IPS-18a (cell line): ENCODE results near the gene MAP2.

ENCODE experiments used
- H3K27ac ChIP-seq: one replicate; pipeline ENCODE4 v1.5.1; 2013; ENCODE audit warnings: low read length
- H3K27me3 ChIP-seq: one replicate; pipeline ENCODE4 v1.6.1; 2013; ENCODE audit warnings: mild to moderate bottlenecking, low read length; ENCODE audit not compliant: control insufficient read depth, insufficient read depth
- H3K36me3 ChIP-seq: one replicate; pipeline ENCODE4 v1.6.1; 2013; ENCODE audit warnings: low read depth, low read length; ENCODE audit not compliant: control insufficient read depth
- H3K4me1 ChIP-seq: one replicate; pipeline ENCODE4 v1.6.1; 2013; ENCODE audit warnings: low read depth, low read length; ENCODE audit not compliant: control insufficient read depth
- H3K4me3 ChIP-seq: one replicate; pipeline ENCODE4 v1.5.1; 2013; ENCODE audit warnings: low read length
- H3K9ac ChIP-seq: one replicate; pipeline ENCODE4 v1.6.1; 2013; ENCODE audit warnings: mild to moderate bottlenecking, low read length, moderate library complexity
- H3K9me3 ChIP-seq: one replicate; pipeline ENCODE4 v1.6.1; 2013; ENCODE audit warnings: low read depth, low read length; ENCODE audit not compliant: control insufficient read depth

MAP2 gene

DNA sequence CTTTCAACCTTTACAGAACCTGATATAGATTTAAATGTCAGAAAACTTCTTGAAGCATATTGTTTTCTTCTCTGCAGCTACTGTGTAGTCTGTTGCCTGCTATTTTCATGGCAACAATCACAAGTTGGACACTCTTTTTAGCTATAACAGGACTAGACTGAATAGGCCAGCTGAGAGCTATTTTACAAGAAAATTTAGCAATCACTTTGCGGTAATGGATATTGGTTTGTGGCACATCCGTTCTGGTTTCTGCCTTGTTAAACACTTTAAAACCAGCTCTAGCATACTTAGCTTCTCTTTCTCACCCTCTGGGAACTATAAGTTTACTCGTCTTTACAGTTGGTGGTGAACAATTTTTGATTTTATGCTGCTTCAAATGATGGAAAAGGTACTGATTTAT is 125.7 kb downstream of the MAP2 start:
- Histone ChIP-seq H3K36me3 (no peaks in the 10 kb centered on the region), H3K4me1 (no peaks in the 10 kb centered on the region), H3K27ac (no peak overlapping the region), H3K27me3 (no peaks in the 10 kb centered on the region), H3K9me3 (no peaks in the 10 kb centered on the region), H3K4me3 (no peak overlapping the region), H3K9ac (no peak overlapping the region)

DNA sequence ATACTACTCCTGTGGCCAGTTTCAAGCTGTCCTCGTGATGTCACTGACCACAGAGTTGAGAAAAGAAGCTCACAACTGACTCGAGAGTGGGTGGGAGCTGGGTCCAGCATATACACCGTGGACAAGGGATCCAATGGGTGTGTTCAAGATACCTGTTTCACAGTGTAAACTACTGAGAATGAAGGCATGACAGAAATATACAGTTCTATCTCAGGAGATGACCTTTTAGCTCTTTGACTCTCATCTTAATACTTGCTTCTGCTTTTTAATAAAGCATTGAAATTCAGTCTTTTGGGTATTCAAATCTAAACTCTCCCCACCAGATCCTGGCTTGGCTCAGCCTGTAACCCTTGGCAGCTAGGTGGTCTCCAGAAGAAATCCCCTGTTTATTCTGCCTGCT is 130.1 kb downstream of the MAP2 start:
- no peaks in the 10 kb centered on the region for H3K4me1 ChIP-seq
- no peak overlapping the region for H3K9ac ChIP-seq
- H3K27ac ChIP-seq = no peak overlapping the region
- H3K4me3 ChIP-seq = no peak overlapping the region
- no peaks in the 10 kb centered on the region for H3K36me3 ChIP-seq
- no peaks in the 10 kb centered on the region for H3K27me3 ChIP-seq
- H3K9me3 ChIP-seq = no peaks in the 10 kb centered on the region

DNA sequence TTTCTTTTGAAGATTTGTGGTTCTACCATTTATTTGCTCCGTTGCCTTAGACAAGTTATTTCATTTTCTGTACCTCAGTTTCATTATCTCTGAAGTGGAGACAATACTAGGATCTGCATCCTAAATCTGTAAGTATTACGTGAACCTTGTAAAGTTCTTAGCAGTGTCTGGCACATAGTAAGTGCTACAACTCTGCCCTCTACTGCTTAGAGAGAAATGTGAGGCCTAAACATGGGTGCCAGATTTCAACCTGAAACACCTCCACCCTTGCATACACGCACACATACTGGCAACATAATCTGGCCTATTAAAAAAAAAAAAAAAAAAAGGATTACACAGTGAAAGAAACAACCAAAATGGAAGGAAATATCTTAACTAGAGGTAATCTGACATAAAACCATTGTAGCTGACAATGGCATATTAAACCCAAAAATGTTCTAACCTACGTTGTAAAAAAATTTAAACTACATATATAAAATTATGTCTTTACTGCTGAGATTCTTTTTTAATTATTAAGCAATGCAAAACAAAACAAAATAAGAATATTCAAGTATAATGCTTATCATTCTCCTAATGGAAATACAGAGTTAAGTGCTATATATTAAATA is 132.6 kb downstream of the MAP2 start:
- H3K36me3 ChIP-seq = no peaks in the 10 kb centered on the region
- no peak overlapping the region for H3K27ac ChIP-seq
- H3K4me3 ChIP-seq = no peak overlapping the region
- no peaks in the 10 kb centered on the region for H3K9me3 ChIP-seq
- no peaks in the 10 kb centered on the region for H3K27me3 ChIP-seq
- H3K4me1 ChIP-seq = no peaks in the 10 kb centered on the region
- H3K9ac ChIP-seq = no peak overlapping the region

DNA sequence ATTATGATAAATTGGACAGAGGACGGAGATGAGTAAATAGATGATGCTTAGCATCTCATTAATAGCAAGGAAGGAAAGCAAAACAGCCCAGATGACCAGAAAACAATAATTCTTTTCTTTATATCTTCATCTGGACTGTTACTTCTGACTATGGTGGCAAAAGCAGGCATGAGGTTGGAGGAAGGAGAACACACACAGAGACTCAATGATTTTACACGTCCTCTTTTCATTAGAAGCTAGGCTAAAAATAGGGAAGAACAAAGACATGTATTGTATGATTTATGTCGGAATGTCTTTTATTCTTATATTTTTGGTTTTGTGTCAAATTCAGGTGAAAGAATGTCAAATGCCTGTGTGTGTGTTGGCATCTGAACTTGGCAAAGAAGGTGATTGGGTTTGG is 137.1 kb downstream of the MAP2 start:
- Histone ChIP-seq H3K9me3 (no peaks in the 10 kb centered on the region), H3K27me3 (no peaks in the 10 kb centered on the region), H3K9ac (no peak overlapping the region), H3K27ac (no peak overlapping the region), H3K4me3 (no peak overlapping the region), H3K36me3 (no peaks in the 10 kb centered on the region), H3K4me1 (no peaks in the 10 kb centered on the region)

DNA sequence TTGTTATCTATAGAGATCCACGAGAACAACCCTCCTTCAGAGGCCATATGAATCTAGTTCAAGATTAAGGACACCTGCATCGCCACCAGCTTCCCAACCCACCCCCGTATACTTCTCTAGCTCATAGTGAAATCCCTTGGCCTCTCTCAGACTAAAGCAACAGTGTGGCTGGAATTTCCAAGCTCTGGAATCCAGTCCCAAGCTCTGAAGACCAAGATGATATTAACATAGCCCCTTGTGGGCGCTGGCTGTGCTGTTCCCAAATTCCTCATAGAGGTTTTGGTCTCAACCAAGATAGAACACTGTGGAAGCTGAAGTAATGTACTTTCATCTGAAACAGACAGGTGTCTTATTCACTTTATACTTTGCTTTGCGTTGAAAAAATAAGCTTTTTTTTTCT is 139.6 kb downstream of the MAP2 start:
- H3K36me3 ChIP-seq = no peaks in the 10 kb centered on the region
- no peaks in the 10 kb centered on the region for H3K27me3 ChIP-seq
- H3K4me3 ChIP-seq = no peak overlapping the region
- H3K9ac ChIP-seq = no peak overlapping the region
- no peaks in the 10 kb centered on the region for H3K4me1 ChIP-seq
- no peaks in the 10 kb centered on the region for H3K9me3 ChIP-seq
- no peak overlapping the region for H3K27ac ChIP-seq

DNA sequence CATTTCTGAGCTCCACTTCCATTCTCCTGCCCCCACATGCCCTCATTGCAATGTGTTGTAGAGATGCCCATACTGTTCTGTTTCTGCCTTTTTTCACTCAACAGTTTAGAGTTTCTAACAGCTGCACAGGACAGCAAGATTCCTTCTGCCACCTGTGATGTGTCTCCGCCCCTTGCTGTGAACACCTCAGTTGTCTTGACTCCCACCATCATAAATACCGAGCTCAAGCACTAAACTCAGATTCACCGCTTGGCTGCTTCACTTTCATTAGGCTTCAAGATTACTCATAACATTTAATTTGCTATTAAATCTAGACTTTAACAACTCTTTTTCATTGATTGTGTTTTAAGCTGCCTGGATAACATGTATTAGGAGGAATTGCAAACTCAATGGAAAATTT is 141.0 kb downstream of the MAP2 start:
- H3K4me1 ChIP-seq = no peaks in the 10 kb centered on the region
- no peak overlapping the region for H3K9ac ChIP-seq
- H3K4me3 ChIP-seq = no peak overlapping the region
- H3K36me3 ChIP-seq = no peaks in the 10 kb centered on the region
- no peaks in the 10 kb centered on the region for H3K9me3 ChIP-seq
- H3K27ac ChIP-seq = no peak overlapping the region
- H3K27me3 ChIP-seq = no peaks in the 10 kb centered on the region

DNA sequence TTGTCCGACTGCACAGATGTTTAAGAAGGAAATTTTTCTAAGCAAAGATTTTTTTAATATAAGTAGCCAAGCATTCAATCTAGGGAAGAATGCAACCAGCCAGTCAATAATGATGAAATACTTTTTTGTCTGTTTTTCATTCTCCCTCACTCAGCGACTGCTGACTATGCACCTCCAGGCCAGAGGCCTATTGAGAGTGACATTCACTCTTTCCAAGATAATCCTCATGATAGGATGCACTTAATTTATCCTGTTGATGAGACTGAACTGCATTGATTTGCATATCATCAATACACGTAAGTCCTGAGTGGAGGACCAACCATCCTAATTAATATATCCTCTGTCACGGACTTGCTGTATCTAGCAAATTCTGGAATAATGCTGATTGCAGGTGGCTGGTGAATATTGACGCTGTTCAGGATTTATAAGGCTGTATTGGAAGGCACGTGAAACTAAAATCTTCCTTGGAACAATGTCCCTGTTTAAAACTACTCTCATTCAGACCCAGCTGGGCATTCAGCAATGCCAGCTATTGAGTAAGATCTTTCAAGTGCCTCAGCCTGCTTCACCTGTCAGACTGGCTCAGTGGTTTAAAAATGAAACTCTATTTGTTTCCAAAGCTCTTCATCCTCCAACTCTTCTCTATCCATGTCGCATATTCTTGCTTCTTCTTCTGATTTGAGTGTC is 142.2 kb downstream of the MAP2 start:
- H3K4me1 ChIP-seq = no peaks in the 10 kb centered on the region
- no peaks in the 10 kb centered on the region for H3K9me3 ChIP-seq
- no peak overlapping the region for H3K4me3 ChIP-seq
- H3K36me3 ChIP-seq = no peaks in the 10 kb centered on the region
- H3K27me3 ChIP-seq = no peaks in the 10 kb centered on the region
- H3K27ac ChIP-seq = no peak overlapping the region
- no peak overlapping the region for H3K9ac ChIP-seq

DNA sequence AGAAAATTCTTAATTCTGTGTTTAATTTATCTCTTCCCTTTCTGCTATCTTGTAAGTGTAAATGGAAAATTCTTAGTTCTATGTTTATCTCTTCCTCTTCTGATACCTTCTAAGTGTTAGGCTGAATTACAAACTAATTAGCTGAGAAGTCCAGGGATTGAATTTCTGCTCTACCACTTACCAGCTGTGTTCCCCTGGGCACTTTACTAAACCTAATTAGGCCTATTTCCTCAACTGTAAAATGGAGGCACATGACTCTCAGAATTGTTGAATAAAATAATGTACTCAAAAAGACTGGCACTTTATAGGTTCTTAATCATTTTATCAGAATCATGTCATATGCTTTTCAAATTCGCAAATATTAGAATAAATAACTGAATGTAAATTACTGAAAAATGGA is 146.3 kb downstream of the MAP2 start:
- Histone ChIP-seq H3K27ac (no peak overlapping the region), H3K9me3 (no peaks in the 10 kb centered on the region), H3K9ac (no peak overlapping the region), H3K4me1 (peaks cover 5% of the 10 kb centered on the region), H3K4me3 (no peak overlapping the region), H3K36me3 (no peaks in the 10 kb centered on the region), H3K27me3 (no peaks in the 10 kb centered on the region)

DNA sequence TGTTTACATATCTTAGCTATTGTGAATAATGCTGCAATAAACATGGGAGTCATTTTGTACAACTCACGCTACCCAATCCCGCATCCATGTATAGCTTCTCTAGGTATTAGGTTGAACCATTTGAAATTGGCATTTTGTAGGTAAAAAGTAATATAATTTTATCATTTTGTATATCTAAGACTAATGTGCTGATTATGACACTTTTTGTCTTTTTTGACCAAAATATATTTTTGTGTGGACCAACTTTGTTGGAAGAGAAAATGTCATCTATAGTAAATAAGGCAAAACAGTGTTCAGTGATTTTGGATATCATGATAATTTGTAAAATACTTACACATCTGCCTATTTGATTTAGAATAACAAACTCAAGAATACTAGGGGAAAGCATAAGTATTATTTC is 150.7 kb downstream of the MAP2 start:
- Histone ChIP-seq H3K9ac (no peak overlapping the region), H3K27me3 (no peaks in the 10 kb centered on the region), H3K9me3 (no peaks in the 10 kb centered on the region), H3K4me1 (peaks cover 24% of the 10 kb centered on the region), H3K27ac (no peak overlapping the region), H3K36me3 (no peaks in the 10 kb centered on the region), H3K4me3 (no peak overlapping the region)

DNA sequence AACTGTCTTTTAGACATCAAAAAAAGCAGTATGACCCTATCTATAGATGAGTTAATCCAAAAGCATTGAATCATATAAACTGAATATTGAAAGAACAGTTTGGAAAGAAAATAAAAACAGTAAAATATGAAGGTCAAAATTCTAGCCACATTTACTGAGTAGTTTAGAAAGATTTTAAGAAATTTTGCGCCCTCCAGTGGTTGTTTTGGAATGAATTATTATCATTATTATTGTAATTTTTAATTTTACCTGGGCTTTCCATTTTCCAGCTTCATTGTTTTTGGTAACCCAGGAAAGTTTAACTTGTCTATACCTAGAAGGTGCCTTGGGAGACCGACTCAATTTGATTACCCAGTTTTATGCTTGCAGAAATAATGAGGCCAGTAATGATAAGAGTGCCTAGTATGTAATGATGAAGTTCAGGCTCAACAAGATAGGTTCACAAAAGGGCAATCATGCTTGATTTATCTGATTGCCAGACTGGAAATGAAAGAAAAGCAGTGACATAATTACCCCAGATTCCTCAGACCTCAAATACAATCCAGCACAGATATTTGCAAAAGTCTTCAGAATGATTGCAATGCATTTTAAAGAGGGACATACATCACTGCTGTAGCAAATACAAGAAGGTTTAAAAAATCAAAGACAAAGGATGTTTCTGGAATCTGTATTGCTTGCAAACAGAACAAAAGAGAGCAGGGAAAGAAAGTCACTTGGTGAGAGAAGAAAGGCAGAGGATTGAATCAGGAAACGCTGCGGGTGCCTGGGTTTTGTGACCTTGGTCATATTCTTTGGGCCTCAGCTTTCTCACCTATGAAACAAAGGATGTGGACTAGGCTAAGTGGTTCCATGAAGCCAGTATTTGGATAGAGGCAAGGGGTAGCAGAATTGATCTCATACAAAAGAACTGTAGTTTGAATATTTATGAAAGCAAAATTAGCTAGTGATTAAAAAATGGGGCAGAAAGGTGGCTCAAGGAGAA is 153.8 kb downstream of the MAP2 start:
- H3K27ac ChIP-seq = peak overlapping the region; percentile 79
- H3K36me3 ChIP-seq = no peaks in the 10 kb centered on the region
- H3K4me1 ChIP-seq = peaks cover 28% of the 10 kb centered on the region
- peak overlapping the region; percentile 25 for H3K9ac ChIP-seq
- H3K4me3 ChIP-seq = no peak overlapping the region
- no peaks in the 10 kb centered on the region for H3K27me3 ChIP-seq
- no peaks in the 10 kb centered on the region for H3K9me3 ChIP-seq

DNA sequence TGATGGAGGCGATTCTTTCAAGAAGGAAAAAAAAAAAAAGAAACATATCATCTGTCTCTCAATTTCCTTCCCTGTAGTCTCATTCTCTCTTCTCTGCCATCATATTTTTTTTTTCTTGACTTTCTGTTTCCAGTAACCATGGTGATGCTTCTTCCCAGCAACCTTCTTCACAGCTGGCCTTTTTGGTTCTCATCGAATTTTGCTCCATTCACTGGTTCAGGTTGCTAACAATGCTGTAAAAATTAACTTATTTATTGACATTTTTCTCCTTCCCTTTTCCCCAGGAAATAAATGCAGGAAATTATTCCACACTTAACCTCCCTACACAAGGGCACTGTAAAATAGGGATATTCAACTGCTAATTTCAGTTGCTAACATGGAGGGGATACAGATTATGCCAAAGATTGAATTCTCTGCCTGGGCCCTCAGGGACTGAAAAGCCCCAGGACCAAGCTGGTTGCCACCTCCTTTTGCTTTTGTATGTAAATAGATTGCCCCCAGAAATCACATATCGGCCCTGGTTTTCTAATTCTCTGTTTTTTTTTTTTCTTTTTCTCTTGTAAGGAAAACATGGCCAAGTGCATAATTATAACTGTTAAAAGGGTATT is 154.7 kb downstream of the MAP2 start:
- H3K27ac ChIP-seq = peak overlapping the region; percentile 79
- peak overlapping the region; percentile 25 for H3K9ac ChIP-seq
- peaks cover 26% of the 10 kb centered on the region for H3K4me1 ChIP-seq
- H3K9me3 ChIP-seq = no peaks in the 10 kb centered on the region
- no peaks in the 10 kb centered on the region for H3K27me3 ChIP-seq
- H3K4me3 ChIP-seq = no peak overlapping the region
- H3K36me3 ChIP-seq = no peaks in the 10 kb centered on the region
